ENCODE data around the gene C9orf78.

The C9orf78 gene

GRCh38 chr9:129875181-129875611 is 40.1 kb upstream of the C9orf78 start:
- Histone ChIP-seq H3K27ac (ENCODE audit: low read depth, low read length) (no peak overlapping the region), H3K9ac (ENCODE audit: low read length) (no peak overlapping the region), H3K4me3 (ENCODE audit: low read depth, low read length) (no peak overlapping the region), H3K36me3 (ENCODE audit: control insufficient read depth, insufficient read depth, low read length) (peaks cover 45% of the 10 kb centered on the region), H3K9me3 (ENCODE audit: control insufficient read depth, insufficient read depth, low read depth, low read length) (no peaks in the 10 kb centered on the region), H3K4me1 (ENCODE audit: control insufficient read depth, insufficient read depth, low read length) (no peaks in the 10 kb centered on the region; the same call in 1 of the 2 replicates), H3K27me3 (ENCODE audit: control insufficient read depth, insufficient read depth, low read length) (no peaks in the 10 kb centered on the region)

GRCh38 chr9:129874261-129875101 is 39.4 kb upstream of the C9orf78 start:
- Histone ChIP-seq H3K36me3 (ENCODE audit: control insufficient read depth, insufficient read depth, low read length) (peaks cover 38% of the 10 kb centered on the region), H3K9me3 (ENCODE audit: control insufficient read depth, insufficient read depth, low read depth, low read length) (no peaks in the 10 kb centered on the region), H3K27ac (ENCODE audit: low read depth, low read length) (no peak overlapping the region), H3K27me3 (ENCODE audit: control insufficient read depth, insufficient read depth, low read length) (no peaks in the 10 kb centered on the region), H3K9ac (ENCODE audit: low read length) (no peak overlapping the region), H3K4me3 (ENCODE audit: low read depth, low read length) (no peak overlapping the region), H3K4me1 (ENCODE audit: control insufficient read depth, insufficient read depth, low read length) (no peaks in the 10 kb centered on the region)

GRCh38 chr9:129873563-129874190 is 38.6 kb upstream of the C9orf78 start:
- no peaks in the 10 kb centered on the region for H3K4me1 ChIP-seq (ENCODE audit: control insufficient read depth, insufficient read depth, low read length)
- no peak overlapping the region for H3K4me3 ChIP-seq (ENCODE audit: low read depth, low read length)
- no peak overlapping the region for H3K27ac ChIP-seq (ENCODE audit: low read depth, low read length)
- peaks cover 36% of the 10 kb centered on the region for H3K36me3 ChIP-seq (ENCODE audit: control insufficient read depth, insufficient read depth, low read length)
- no peaks in the 10 kb centered on the region for H3K27me3 ChIP-seq (ENCODE audit: control insufficient read depth, insufficient read depth, low read length)
- H3K9me3 ChIP-seq (ENCODE audit: control insufficient read depth, insufficient read depth, low read depth, low read length) = no peaks in the 10 kb centered on the region
- no peak overlapping the region for H3K9ac ChIP-seq (ENCODE audit: low read length)

DNA sequence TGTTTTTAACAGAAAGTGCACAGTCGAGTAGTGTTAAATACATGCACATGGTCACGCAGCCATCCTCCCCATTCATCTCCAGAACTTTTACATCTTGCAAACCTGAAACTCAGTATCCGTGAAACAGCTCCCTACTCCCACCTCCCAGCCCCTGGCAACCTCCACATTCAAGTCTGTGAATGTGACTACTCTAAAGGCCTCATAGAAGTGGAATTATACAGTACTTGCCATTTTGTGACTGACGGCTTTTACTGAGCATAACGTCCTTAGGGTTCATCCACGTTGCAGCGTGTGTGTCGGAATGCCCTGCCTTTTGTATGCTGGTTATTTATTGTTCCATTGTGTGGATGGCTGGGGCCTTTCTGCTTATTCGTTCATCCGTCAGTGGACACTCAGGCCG is 36.0 kb upstream of the C9orf78 start:
- H3K27ac ChIP-seq (ENCODE audit: low read depth, low read length) = no peak overlapping the region
- no peaks in the 10 kb centered on the region for H3K4me1 ChIP-seq (ENCODE audit: control insufficient read depth, insufficient read depth, low read length)
- no peaks in the 10 kb centered on the region for H3K9me3 ChIP-seq (ENCODE audit: control insufficient read depth, insufficient read depth, low read depth, low read length)
- H3K9ac ChIP-seq (ENCODE audit: low read length) = no peak overlapping the region
- H3K36me3 ChIP-seq (ENCODE audit: control insufficient read depth, insufficient read depth, low read length) = peaks cover 27% of the 10 kb centered on the region
- no peaks in the 10 kb centered on the region for H3K27me3 ChIP-seq (ENCODE audit: control insufficient read depth, insufficient read depth, low read length)
- no peak overlapping the region for H3K4me3 ChIP-seq (ENCODE audit: low read depth, low read length)

DNA sequence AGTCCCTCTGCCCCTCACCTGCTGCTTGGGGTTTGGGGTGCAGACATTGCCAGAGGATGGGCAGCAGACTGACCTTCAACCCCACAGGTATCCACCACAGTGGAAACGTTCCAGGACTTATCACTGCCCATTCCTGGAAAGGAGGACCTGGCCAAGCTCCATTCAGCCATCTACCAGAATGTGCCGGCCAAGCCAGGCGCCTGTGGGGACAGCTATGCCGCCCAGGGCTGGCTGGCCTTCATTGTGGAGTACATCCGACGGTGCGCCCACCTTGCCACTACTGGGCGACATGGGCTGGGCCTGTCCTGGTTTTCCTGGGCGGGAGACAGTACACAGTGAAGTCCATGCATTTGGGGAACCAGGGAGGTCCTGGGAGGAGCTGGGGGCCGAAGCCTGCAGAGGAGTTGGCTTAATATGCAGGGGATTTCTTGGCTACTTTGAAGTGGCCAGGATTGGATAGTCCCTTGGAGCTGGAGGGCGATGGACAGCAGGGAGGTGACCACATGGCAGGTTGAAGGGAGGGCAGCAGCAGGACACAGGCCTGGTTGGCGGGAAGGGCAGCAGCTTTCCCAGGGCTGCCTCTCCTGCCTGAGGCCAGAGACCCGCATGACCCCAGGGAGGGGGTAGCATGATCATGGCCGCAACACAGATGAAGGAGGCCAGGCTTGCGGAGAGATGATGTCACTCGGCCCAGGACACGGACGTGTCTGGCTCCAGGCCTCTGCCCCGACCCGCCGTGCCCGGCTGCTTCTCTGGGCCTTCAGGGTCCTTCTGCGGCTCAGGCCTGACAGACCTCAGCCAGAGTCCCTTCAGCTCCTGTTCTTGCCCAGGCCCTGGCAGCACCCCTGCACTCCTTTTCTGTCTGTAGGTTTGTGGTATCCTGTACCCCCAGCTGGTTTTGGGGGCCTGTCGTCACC is 34.8 kb upstream of the C9orf78 start:
- no peak overlapping the region for H3K9ac ChIP-seq (ENCODE audit: low read length)
- peaks cover 23% of the 10 kb centered on the region for H3K36me3 ChIP-seq (ENCODE audit: control insufficient read depth, insufficient read depth, low read length)
- H3K27me3 ChIP-seq (ENCODE audit: control insufficient read depth, insufficient read depth, low read length) = no peaks in the 10 kb centered on the region
- no peak overlapping the region for H3K27ac ChIP-seq (ENCODE audit: low read depth, low read length)
- no peaks in the 10 kb centered on the region for H3K4me1 ChIP-seq (ENCODE audit: control insufficient read depth, insufficient read depth, low read length)
- H3K9me3 ChIP-seq (ENCODE audit: control insufficient read depth, insufficient read depth, low read depth, low read length) = no peaks in the 10 kb centered on the region
- no peak overlapping the region for H3K4me3 ChIP-seq (ENCODE audit: low read depth, low read length)

GRCh38 chr9:129868872-129869486 is 33.9 kb upstream of the C9orf78 start:
- no peak overlapping the region for H3K4me3 ChIP-seq (ENCODE audit: low read depth, low read length)
- H3K9ac ChIP-seq (ENCODE audit: low read length) = no peak overlapping the region
- peaks cover 16% of the 10 kb centered on the region for H3K36me3 ChIP-seq (ENCODE audit: control insufficient read depth, insufficient read depth, low read length)
- no peak overlapping the region for H3K27ac ChIP-seq (ENCODE audit: low read depth, low read length)
- H3K9me3 ChIP-seq (ENCODE audit: control insufficient read depth, insufficient read depth, low read depth, low read length) = no peaks in the 10 kb centered on the region
- no peaks in the 10 kb centered on the region for H3K4me1 ChIP-seq (ENCODE audit: control insufficient read depth, insufficient read depth, low read length)
- no peaks in the 10 kb centered on the region for H3K27me3 ChIP-seq (ENCODE audit: control insufficient read depth, insufficient read depth, low read length)

DNA sequence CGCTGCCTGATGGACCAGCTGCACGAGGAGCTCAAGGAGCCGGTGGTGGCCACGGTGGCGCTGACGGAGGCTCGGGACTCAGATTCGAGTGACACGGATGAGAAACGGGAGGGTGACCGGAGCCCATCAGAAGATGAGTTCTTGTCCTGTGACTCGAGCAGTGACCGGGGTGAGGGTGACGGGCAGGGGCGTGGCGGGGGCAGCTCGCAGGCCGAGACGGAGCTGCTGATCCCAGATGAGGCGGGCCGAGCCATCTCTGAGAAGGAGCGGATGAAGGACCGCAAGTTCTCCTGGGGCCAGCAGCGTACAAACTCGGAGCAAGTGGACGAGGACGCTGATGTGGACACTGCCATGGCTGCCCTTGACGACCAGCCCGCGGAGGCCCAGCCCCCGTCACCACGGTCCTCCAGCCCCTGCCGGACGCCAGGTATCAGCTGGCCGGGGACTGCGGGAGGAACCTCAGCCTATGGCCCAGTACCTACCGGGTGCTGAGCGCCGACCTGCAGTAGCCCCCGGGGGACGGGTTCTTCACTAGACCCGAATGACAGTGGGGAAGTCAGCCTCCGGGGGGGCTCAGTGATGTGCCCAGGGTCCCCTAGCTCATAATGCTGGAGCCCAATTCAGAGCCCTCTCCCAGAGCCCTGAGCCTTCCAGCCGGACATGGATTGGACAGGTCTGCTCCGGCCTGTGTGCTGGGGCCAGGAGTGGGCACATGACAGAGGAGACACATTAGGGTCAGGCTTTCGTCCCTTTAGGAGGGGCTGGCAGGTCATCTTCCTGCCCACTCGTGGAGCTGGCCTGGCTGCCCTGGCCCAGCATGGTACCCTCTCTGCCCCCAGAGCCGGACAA is 33.2 kb upstream of the C9orf78 start:
- no peaks in the 10 kb centered on the region for H3K4me1 ChIP-seq (ENCODE audit: control insufficient read depth, insufficient read depth, low read length)

DNA sequence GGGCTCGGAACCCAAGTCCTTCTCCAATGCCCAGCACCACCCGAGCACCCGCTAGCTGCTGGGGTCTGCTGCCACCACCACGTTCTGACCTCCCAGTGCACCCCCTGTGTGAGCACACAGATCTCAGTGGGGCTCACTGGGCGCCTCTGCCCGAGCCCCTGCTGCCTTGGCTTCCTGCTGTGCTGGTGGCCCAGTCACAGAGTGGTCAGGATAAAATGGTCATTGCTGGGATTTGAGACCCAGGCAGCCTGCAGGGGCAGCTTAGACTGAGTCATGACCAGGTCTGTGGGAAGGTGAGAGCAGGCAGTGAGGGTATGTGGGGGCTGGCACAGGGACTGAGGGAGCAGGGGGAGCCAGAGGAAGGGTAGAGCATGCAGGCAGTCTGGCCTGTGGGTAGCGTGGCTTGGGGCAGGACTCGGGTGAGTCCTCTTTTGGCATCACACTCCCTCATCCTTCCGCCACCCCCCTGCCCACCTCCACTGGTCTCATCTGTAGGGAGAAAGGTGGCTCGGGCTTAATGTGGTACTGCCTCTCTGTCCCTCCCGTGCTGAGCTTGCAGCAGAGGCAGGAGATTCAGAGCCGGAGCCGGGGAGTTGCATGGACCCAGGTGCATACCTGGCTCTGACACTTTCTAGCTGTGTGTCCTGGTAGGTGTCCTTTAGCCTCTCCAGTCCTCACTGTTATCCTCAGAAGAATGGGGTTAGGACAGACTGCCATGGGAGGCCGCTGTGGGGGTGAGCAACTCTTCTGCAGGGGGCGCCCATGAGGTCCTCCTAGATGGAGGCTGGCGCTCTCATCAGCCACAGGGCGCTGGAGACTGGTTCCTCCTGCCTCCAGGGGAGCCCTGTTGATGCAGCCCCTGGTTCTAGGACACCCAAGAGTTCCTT is 32.3 kb upstream of the C9orf78 start:
- H3K4me3 ChIP-seq (ENCODE audit: low read depth, low read length) = no peak overlapping the region
- H3K4me1 ChIP-seq (ENCODE audit: control insufficient read depth, insufficient read depth, low read length) = no peaks in the 10 kb centered on the region; the same call in 1 of the 2 replicates
- no peaks in the 10 kb centered on the region for H3K27me3 ChIP-seq (ENCODE audit: control insufficient read depth, insufficient read depth, low read length)
- H3K36me3 ChIP-seq (ENCODE audit: control insufficient read depth, insufficient read depth, low read length) = peaks cover 9% of the 10 kb centered on the region
- H3K27ac ChIP-seq (ENCODE audit: low read depth, low read length) = no peak overlapping the region
- no peaks in the 10 kb centered on the region for H3K9me3 ChIP-seq (ENCODE audit: control insufficient read depth, insufficient read depth, low read depth, low read length)
- no peak overlapping the region for H3K9ac ChIP-seq (ENCODE audit: low read length)

More for the DNA sequence above, 33.2 kb upstream of the C9orf78 start:
- Histone ChIP-seq H3K9me3 (ENCODE audit: control insufficient read depth, insufficient read depth, low read depth, low read length) (no peaks in the 10 kb centered on the region), H3K4me3 (ENCODE audit: low read depth, low read length) (no peak overlapping the region), H3K27me3 (ENCODE audit: control insufficient read depth, insufficient read depth, low read length) (no peaks in the 10 kb centered on the region), H3K9ac (ENCODE audit: low read length) (no peak overlapping the region), H3K27ac (ENCODE audit: low read depth, low read length) (no peak overlapping the region), H3K36me3 (ENCODE audit: control insufficient read depth, insufficient read depth, low read length) (peaks cover 10% of the 10 kb centered on the region)

DNA sequence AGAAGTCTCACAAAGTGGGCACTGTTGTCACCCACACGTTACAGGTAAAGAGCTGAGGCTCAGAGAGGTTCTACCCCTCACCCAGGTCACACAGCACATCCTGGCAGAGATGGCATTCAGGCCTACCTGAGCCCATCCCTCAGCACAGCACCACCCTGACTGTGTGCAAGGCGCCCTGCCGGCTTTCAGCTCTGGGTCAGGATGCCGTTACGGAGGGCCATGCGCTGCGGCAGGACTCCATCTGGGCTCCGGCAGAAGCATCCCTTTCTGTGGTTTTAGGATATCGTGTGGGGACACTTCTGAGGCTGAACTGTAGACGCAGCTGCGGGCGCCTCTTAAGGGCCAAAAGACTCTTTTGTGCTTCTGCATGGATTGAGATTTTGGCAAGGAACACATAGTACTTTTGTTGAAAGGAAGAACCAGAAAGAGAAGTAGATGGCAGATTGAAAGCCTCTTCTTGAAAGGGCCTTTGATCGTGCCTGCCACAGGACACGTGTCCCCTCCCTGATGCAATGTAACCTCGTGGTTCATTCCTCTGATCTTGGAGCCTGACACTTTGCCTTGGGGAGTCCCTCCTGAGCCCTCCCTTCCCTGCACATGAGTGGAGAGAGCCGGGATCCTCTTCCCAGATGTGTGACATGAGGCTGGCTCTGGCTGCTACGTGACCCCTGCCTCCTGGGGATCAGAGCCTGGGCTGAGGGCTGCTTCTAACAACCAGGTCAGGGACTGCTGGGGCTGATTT is 31.5 kb upstream of the C9orf78 start:
- Histone ChIP-seq H3K4me3 (ENCODE audit: low read depth, low read length) (no peak overlapping the region), H3K36me3 (ENCODE audit: control insufficient read depth, insufficient read depth, low read length) (peaks cover 15% of the 10 kb centered on the region), H3K9ac (ENCODE audit: low read length) (no peak overlapping the region), H3K27ac (ENCODE audit: low read depth, low read length) (no peak overlapping the region), H3K27me3 (ENCODE audit: control insufficient read depth, insufficient read depth, low read length) (no peaks in the 10 kb centered on the region), H3K4me1 (ENCODE audit: control insufficient read depth, insufficient read depth, low read length) (no peaks in the 10 kb centered on the region; the same call in 1 of the 2 replicates), H3K9me3 (ENCODE audit: control insufficient read depth, insufficient read depth, low read depth, low read length) (no peaks in the 10 kb centered on the region)
